Measurements from ENCODE around the gene DNAI2. TPM values are rescaled to one million over a fixed set of nuclear protein-coding genes. Genes with fewer than 3 reads are reported as not detected.
A peak's percentile ranks its signal among the peaks of the same experiment; 100 is the strongest.

Gene DNAI2
- polyA plus RNA-seq, 1 of the 3 experiments (the other 2 are of a cell fraction), result not detected

GRCh38 chr17:74259667-74260524 is 14.1 kb upstream of the DNAI2 start:
- no peaks in the 10 kb centered on the region for H3K27me3 ChIP-seq (ENCODE audit: insufficient read depth)

GRCh38 chr17:74260525-74260850 is 13.5 kb upstream of the DNAI2 start:
- Histone ChIP-seq H3F3A (replicated peaks; ENCODE audit: insufficient read depth) (no peaks in the 10 kb centered on the region), H3K9me2 (no peaks in the 10 kb centered on the region), H3K79me2 (ENCODE audit: insufficient read depth) (no peaks in the 10 kb centered on the region), H3K36me3 (replicated peaks in 1 of 2; ENCODE audit: control insufficient read depth in 1 of 2, insufficient read depth in 2 of 2, low read length in 1 of 2) (no peaks in the 10 kb centered on the region), H3K27ac (ENCODE audit: low read depth in 2 of 2, low read length in 1 of 2) (no peak overlapping the region), H3K9ac (no peak overlapping the region), H3K4me3 (ENCODE audit: low read depth in 2 of 2, low read length in 1 of 2) (no peak overlapping the region), H4K20me1 (ENCODE audit: insufficient read depth) (no peaks in the 10 kb centered on the region), H3K27me3 (ENCODE audit: insufficient read depth) (no peaks in the 10 kb centered on the region), H3K4me2 (no peak overlapping the region), H3K4me1 (ENCODE audit: control insufficient read depth in 1 of 2, insufficient read depth in 2 of 2, low read depth in 1 of 2, low read length in 1 of 2) (peaks cover 0 to 5% of the 10 kb centered on the region in 2 experiments; a peak in 1 of 4 replicates), H3K9me3 (no peaks in the 10 kb centered on the region), H2AFZ (ENCODE audit: low read depth) (no peak overlapping the region)
- 64% methylated on average over 6 of the region's 6 CpGs for WGBS (ENCODE audit: low lambda C conversion rate)
- ChIA-PET CTCF (interaction anchor here (1.0 to 3.3 kb wide), 10 partner anchors 12 to 57 kb away, joined by 3 to 15 read pairs (median 4); partner anchors contain the start of gene RPL38), POLR2A (interaction anchor here (1.0 to 1.3 kb wide), 2 partner anchors 9 to 27 kb away, joined by 3 read pairs; no protein-coding TSS in a partner anchor)
- no peak for TF ChIP-seq NFIC (IDR thresholded peaks at IDR 0.05; ENCODE audit: borderline replicate concordance)
- TF ChIP-seq POLR2AphosphoS5 (IDR thresholded peaks at IDR 0.05; ENCODE audit: low read depth, low read length), result no peak
- TF ChIP-seq RCOR1 (IDR thresholded peaks at IDR 0.05; ENCODE audit: low read length), result no peak
- TF ChIP-seq RAD21 (IDR thresholded peaks at IDR 0.05; ENCODE audit: low read length), result no peak
- no peak for DNase-seq

More at GRCh38 chr17:74259667-74260524, 14.1 kb upstream of the DNAI2 start:
- WGBS (ENCODE audit: low lambda C conversion rate), result 70% methylated on average over 17 of the region's 21 CpGs
- H3K9me2 ChIP-seq, result no peaks in the 10 kb centered on the region
- no peaks in the 10 kb centered on the region for H4K20me1 ChIP-seq (ENCODE audit: insufficient read depth)
- no peak overlapping the region for H2AFZ ChIP-seq (ENCODE audit: low read depth)
- H3K9me3 ChIP-seq, result no peaks in the 10 kb centered on the region
- H3K4me2 ChIP-seq, result no peak overlapping the region
- peaks cover 0 to 5% of the 10 kb centered on the region in 2 experiments; a peak in 1 of 4 replicates for H3K4me1 ChIP-seq (ENCODE audit: control insufficient read depth in 1 of 2, insufficient read depth in 2 of 2, low read depth in 1 of 2, low read length in 1 of 2)
- no peaks in the 10 kb centered on the region for H3K79me2 ChIP-seq (ENCODE audit: insufficient read depth)
- no peak overlapping the region for H3K27ac ChIP-seq (ENCODE audit: low read depth in 2 of 2, low read length in 1 of 2)
- H3F3A ChIP-seq (replicated peaks; ENCODE audit: insufficient read depth), result no peaks in the 10 kb centered on the region
- CTCF ChIA-PET, result interaction anchor here (0.6 to 3.3 kb wide), 15 partner anchors 11 to 120 kb away, joined by 3 to 15 read pairs (median 3); partner anchors contain the start of gene RPL38
- TF ChIP-seq EZH2phosphoT487 (IDR thresholded peaks at IDR 0.05; ENCODE audit: borderline replicate concordance, low read depth), result no peak
- TF ChIP-seq TCF12 (IDR thresholded peaks at IDR 0.05), result no peak
- TF ChIP-seq FOSL2 (IDR thresholded peaks at IDR 0.05; ENCODE audit: borderline replicate concordance, low read depth), result no peak
- no peak for TF ChIP-seq FOXM1 (IDR thresholded peaks at IDR 0.05; ENCODE audit: low read depth)
- no peak for TF ChIP-seq MEF2A (IDR thresholded peaks at IDR 0.05; ENCODE audit: borderline replicate concordance, low read depth)
- TF ChIP-seq RFX5 (IDR thresholded peaks at IDR 0.05; ENCODE audit: low read length), result no peak
- TF ChIP-seq GATA2 (CRISPR knock-in tag; IDR thresholded peaks at IDR 0.05), result no peak
- TF ChIP-seq EP300 (IDR thresholded peaks at IDR 0.05; ENCODE audit: borderline replicate concordance in 1 of 2, low read depth in 1 of 2, low read length in 1 of 2), result no peak
- no peak for TF ChIP-seq ELF1 (IDR thresholded peaks at IDR 0.05)
- no peak for TF ChIP-seq RXRA (IDR thresholded peaks at IDR 0.05; ENCODE audit: borderline replicate concordance, low read depth)
- no peak for TF ChIP-seq USF1 (IDR thresholded peaks at IDR 0.05; ENCODE audit: borderline replicate concordance, low read depth)
- peak; percentile 56 for DNase-seq
- H3K36me3 ChIP-seq (replicated peaks in 1 of 2; ENCODE audit: control insufficient read depth in 1 of 2, insufficient read depth in 2 of 2, low read length in 1 of 2), result no peaks in the 10 kb centered on the region
- POLR2A ChIA-PET, result interaction anchor here (1.0 kb wide), 1 partner anchor 27 kb away, joined by 3 read pairs; no protein-coding TSS in a partner anchor
- no peak overlapping the region for H3K4me3 ChIP-seq (ENCODE audit: low read depth in 2 of 2, low read length in 1 of 2)
- H3K9ac ChIP-seq, result no peak overlapping the region

Data from SK-N-SH (cell line).